Glomerular visceral epithelial cell (primary cell): ENCODE data around the gene ETFRF1.
A peak's percentile ranks its signal among the peaks of the same experiment; 100 is the strongest.

ENCODE experiments used
- DNase-seq: peaks from one replicate; pipeline ENCODE4 v3.0.0-alpha.2; 2016; ENCODE audit errors: extremely low spot score

Gene ETFRF1

DNA sequence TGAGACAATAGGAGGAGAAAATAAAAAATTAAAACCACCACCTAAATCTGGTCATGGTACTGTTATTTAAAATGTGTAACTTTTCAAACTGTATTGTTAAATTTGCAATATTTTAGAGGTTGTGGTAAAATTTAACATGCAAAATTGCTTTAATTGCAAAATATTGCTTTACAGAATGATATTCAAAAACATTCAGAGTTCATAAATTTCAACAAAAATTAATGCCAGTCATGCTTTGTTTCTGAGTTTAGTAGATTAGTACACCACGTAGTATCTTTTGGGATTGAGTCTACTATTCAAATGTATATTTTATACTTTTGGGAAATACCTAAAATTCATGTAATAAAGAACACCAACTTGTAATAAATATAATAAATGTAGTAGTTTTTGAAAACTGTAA is 18.3 kb downstream of the ETFRF1 start:
- DNase-seq, result no peak

- DNase-seq, result peak; percentile 2
Measured at GRCh38 chr12:25236190-25236589, 41.2 kb downstream of the ETFRF1 start.

- no peak for DNase-seq
Measured at GRCh38 chr12:25236626-25237025, 41.6 kb downstream of the ETFRF1 start.

GRCh38 chr12:25241167-25242020 is 46.4 kb downstream of the ETFRF1 start:
- peak; percentile 18 for DNase-seq

- no peak for DNase-seq
Measured at GRCh38 chr12:25242981-25243679, 48.1 kb downstream of the ETFRF1 start.

- DNase-seq, result no peak
Measured at GRCh38 chr12:25243680-25243990, 48.6 kb downstream of the ETFRF1 start.

DNA sequence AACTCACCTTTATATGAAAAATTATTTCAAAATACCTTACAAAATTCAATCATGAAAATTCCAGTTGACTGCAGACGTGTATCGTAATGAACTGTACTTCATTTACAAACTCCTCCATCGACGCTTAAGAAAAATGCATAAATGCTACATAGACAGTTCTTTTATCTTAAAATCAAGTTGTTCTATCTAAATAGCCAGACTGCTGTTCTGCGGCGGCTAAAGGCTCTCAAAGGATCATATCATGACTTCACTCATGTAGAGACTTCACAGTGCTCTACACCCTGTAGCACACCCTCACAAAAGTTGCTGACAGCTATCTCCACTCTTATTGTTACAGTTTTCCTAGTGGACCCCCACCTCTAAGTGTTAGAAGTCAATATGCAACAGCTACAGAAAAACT is 50.5 kb downstream of the ETFRF1 start:
- no peak for DNase-seq

DNA sequence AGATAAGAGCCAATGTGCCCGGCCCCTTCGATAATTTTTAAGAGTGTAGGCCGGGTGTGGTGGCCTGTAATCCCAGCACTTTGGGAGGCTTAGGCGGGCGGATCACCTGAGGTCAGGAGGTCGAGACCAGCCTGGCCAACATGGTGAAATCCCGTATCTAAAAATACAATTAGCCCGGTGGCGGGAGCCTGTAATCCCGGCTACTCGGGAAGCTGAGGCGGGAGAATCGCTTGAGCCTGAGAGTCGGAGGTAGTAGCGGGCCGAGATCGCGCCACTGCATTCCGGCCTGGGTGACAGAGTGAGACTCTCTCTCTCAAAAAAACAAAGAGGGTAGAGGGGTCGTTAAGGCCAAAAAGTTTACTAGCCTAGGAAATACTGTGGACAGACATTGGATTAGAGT is 53.1 kb downstream of the ETFRF1 start:
- DNase-seq, result no peak

- no peak for DNase-seq
Measured at GRCh38 chr12:25248732-25249131, 53.7 kb downstream of the ETFRF1 start.

- DNase-seq, result peak; percentile 23
Measured at GRCh38 chr12:25249931-25250738, 55.1 kb downstream of the ETFRF1 start.

GRCh38 chr12:25250744-25251730 is 56.0 kb downstream of the ETFRF1 start, which contains the start of gene KRAS:
KRAS (minus strand) TSS chr12:25250929.
- DNase-seq, result peak; percentile 96

GRCh38 chr12:25251769-25252168 is 56.7 kb downstream of the ETFRF1 start:
- DNase-seq, result no peak

GRCh38 chr12:25252946-25253345 is 57.9 kb downstream of the ETFRF1 start:
- no peak for DNase-seq

DNA sequence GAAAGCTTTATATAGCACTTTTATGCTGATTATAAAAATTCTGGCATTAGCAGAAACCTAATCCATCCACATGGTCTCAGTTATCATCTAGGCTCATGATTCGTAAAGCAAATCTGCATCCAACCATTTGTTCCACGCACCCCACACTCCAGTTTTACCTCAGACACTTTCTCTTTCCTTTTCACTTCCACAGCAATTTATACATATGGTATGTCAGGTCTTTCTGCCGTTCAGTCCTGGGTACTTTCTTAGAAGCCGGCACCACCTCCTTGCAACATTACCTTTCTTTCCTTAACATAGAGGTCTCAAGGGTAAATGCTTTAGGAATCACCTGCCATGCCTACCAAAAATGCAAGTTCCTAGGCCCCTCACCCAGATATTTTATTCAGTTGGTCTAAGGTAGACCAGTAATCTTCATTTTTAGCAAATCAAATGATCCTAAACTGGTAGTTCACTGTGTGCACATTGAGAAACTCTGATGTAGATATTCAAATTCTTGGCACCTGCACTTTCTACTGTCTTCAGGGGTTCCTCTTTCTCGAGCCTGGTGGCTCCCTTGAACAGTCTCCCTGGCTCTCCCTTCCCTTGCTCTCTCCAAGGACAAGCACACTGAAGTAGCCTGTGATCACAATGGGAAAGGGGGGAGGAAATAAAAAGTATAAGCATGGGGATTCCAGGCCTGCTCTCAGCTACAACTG is 58.5 kb downstream of the ETFRF1 start:
- no peak for DNase-seq

DNA sequence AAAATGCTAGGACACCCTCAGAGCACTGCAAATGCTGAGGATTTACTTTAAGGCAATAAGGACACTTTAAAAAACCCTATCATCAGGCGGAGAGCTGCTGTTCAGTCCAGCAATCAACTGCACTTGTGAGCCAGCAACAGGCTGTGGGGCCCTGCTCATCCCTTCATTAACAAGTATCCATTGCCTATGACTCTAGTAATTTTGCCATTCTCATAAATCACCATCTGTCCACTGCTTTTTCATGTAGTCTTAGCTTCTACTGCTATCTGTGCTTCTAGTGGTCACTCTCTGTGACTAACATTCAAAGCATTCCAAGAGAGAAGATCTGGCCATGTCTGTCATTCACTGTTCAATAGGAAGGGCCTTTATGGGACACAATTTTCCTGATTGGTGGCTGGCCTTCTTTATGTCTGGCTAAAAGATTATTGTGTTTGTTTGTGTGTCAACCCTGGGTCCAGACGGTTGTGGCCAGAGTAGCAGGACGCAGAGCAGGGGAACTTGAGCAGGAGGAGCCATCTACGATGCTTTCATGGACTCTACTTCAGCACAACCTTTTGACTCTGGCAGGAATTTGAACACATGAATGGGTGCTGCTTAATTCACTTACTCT is 59.3 kb downstream of the ETFRF1 start:
- DNase-seq, result peak; percentile 19
